HepG2 (cell line): ENCODE results near the gene ABT1. TPM values are rescaled to one million over a fixed set of nuclear protein-coding genes. Genes with fewer than 3 reads are reported as not detected.

ENCODE experiments used
- ASH2L ChIP-seq: fragments of 300-600, 200-600 bp; sonication (generic); IDR thresholded peaks from 2 replicates; pipeline ENCODE4 v1.7.0; 2017; ENCODE audit warnings: low read depth, mild to moderate bottlenecking, moderate library complexity, mixed read lengths, low read length; ENCODE audit not compliant: insufficient read length
- CREB1 ChIP-seq, 2 experiments: fragments of 450-650 bp in 1 of 2; IDR thresholded peaks; 2 replicates each; pipeline ENCODE4 v1.6.1; 2016 to 2017; ENCODE audit warnings: control low read depth in 1 of 2, mild to moderate bottlenecking in 1 of 2, missing compliant biosample characterization in 1 of 2, missing genetic modification characterization in 1 of 2
- EHMT2 ChIP-seq: fragments of 200-600 bp; sonication (generic); IDR thresholded peaks from 2 replicates; pipeline ENCODE4 v1.7.0; 2017; ENCODE audit warnings: antibody characterized with exemption, low read depth, low read length, borderline replicate concordance
- ELF3 ChIP-seq: IDR thresholded peaks from 2 replicates; pipeline ENCODE4 v1.6.1; 2016; ENCODE audit warnings: missing genetic modification reagents, missing compliant biosample characterization
- ERF ChIP-seq: IDR thresholded peaks from 2 replicates; pipeline ENCODE4 v1.6.1; 2018; ENCODE audit warnings: missing biosample characterization, missing genetic modification reagents
- FOXP1 ChIP-seq, 2 experiments: fragments of 450-650 bp in 1 of 2; IDR thresholded peaks; 2 replicates each; pipeline ENCODE4 v1.6.1; 2017 to 2018; ENCODE audit warnings: antibody characterized with exemption in 1 of 2
- GPBP1L1 ChIP-seq: sonication (generic); formaldehyde crosslinking; IDR thresholded peaks from 2 replicates; pipeline ENCODE4 v1.5.0; 2020; ENCODE audit warnings: mild to moderate bottlenecking, missing genetic modification reagents
- LBX2 ChIP-seq: sonication (generic); formaldehyde crosslinking; IDR thresholded peaks from 2 replicates; pipeline ENCODE4 v1.5.0; 2020; ENCODE audit warnings: missing genetic modification reagents, mild to moderate bottlenecking, borderline replicate concordance
- NONO ChIP-seq, 2 experiments: fragments of 450-650 bp in 1 of 2; sonication (generic) in 1 of 2; formaldehyde crosslinking in 1 of 2; IDR thresholded peaks in 1 of 2; conservative IDR thresholded peaks in 1 of 2; 2 replicates each; pipeline versions ENCODE4 v1.6.1 to v1.8.0; 2017 to 2022; ENCODE audit warnings: mild to moderate bottlenecking in 1 of 2, missing genetic modification reagents in 1 of 2, moderate library complexity in 1 of 2
- ZKSCAN8 ChIP-seq: IDR thresholded peaks from 2 replicates; pipeline ENCODE4 v1.6.1; 2016; ENCODE audit warnings: borderline replicate concordance, missing genetic modification reagents, missing compliant biosample characterization
- ZNF33A ChIP-seq: sonication (generic); formaldehyde crosslinking; IDR thresholded peaks from 2 replicates; pipeline ENCODE4 v1.5.1; 2020; ENCODE audit warnings: missing genetic modification reagents, mild to moderate bottlenecking, moderate library complexity, borderline replicate concordance
- ZNF468 ChIP-seq: sonication (generic); formaldehyde crosslinking; IDR thresholded peaks from 2 replicates; pipeline ENCODE4 v1.8.0; 2022; ENCODE audit warnings: mild to moderate bottlenecking, moderate library complexity, missing genetic modification reagents
- ZNF574 ChIP-seq: sonication (generic); formaldehyde crosslinking; IDR thresholded peaks from 2 replicates; pipeline ENCODE4 v1.4.0; 2020; ENCODE audit warnings: missing genetic modification reagents
- ZNF614 ChIP-seq: IDR thresholded peaks from 2 replicates; pipeline ENCODE4 v1.6.1; 2018; ENCODE audit warnings: missing biosample characterization, missing genetic modification reagents, inconsistent platforms, borderline replicate concordance
- ZNF619 ChIP-seq: sonication (generic); formaldehyde crosslinking; IDR thresholded peaks from 2 replicates; pipeline ENCODE4 v1.4.0; 2020; ENCODE audit warnings: mild to moderate bottlenecking, missing genetic modification reagents
- polyA plus RNA-seq, 8 experiments: library from polyadenylated mRNA; depleted of rRNA in 3 of 8; stranded (reverse) in 7 of 8; unstranded in 1 of 8; fragments of >200 nt; fragmentation: Illumina TruSeq in 4 of 8; extraction: Trizol in 4 of 8; gene quantifications; 2 replicates each; pipeline versions ENCODE4 v1.2.1 to v1.2.3, GENCODE V29; 2011 to 2016; ENCODE audit warnings: low read depth in 4 of 8, missing spikeins in 1 of 8, mixed read lengths in 1 of 8; ENCODE audit not compliant: insufficient read depth in 1 of 8
- total RNA-seq, 5 experiments: library from RNA; depleted of rRNA; stranded (reverse); fragments of >200 nt; fragmentation: Illumina TruSeq; extraction: Trizol; gene quantifications; 2 replicates each; pipeline ENCODE4 v1.2.3, GENCODE V29; 2016; ENCODE audit warnings: low read depth in 1 of 5
- TF ChIP-seq, protein P1 (sequence below): sonication (generic); formaldehyde crosslinking; IDR thresholded peaks from 2 replicates; pipeline ENCODE4 v1.4.0; 2020; ENCODE audit warnings: missing genetic modification reagents
- TF ChIP-seq, protein P2 (sequence below): sonication (generic); formaldehyde crosslinking; IDR thresholded peaks from 2 replicates; pipeline ENCODE4 v1.4.0; 2020; ENCODE audit warnings: missing genetic modification reagents

The ABT1 gene
- total and polyA plus RNA-seq, 2 of the 13 experiments (the other 11 are each of a cell fraction or from before 2014, with no cell fraction given), result 38.4 TPM

- TF ChIP-seq NONO (IDR thresholded peaks at IDR 0.05) (no peak), NONO (CRISPR knock-in tag; conservative IDR thresholded peaks at IDR 0.05) (peak; percentile 82), ELF3 (CRISPR knock-in tag) (peak; percentile 95), ZNF33A (CRISPR knock-in tag) (peak; percentile 67; the same call in 1 of the 2 replicates), ZNF574 (peak; percentile 44; the same call in 1 of the 2 replicates), ZKSCAN8 (CRISPR knock-in tag) (peak; percentile 95), FOXP1 (IDR thresholded peaks at IDR 0.05) (peak; percentile 10; the same call in 1 of the 2 replicates), FOXP1 (CRISPR knock-in tag; IDR thresholded peaks at IDR 0.05) (peak; percentile 53), ERF (CRISPR knock-in tag) (peak; percentile 96), ASH2L (peak; percentile 76), ZNF619 (CRISPR knock-in tag) (0 out of 2 replicates have a peak, but pooled peaks have one; percentile 47), CREB1 (IDR thresholded peaks at IDR 0.05) (peak; percentile 75), CREB1 (CRISPR knock-in tag; IDR thresholded peaks at IDR 0.05) (peak; percentile 86), ZNF614 (CRISPR knock-in tag) (peak; percentile 98), GPBP1L1 (no peak), EHMT2 (peak; percentile 69; the same call in 1 of the 2 replicates), LBX2 (no peak), ZNF468 (no peak)
- TF ChIP-seq, protein P1, sequence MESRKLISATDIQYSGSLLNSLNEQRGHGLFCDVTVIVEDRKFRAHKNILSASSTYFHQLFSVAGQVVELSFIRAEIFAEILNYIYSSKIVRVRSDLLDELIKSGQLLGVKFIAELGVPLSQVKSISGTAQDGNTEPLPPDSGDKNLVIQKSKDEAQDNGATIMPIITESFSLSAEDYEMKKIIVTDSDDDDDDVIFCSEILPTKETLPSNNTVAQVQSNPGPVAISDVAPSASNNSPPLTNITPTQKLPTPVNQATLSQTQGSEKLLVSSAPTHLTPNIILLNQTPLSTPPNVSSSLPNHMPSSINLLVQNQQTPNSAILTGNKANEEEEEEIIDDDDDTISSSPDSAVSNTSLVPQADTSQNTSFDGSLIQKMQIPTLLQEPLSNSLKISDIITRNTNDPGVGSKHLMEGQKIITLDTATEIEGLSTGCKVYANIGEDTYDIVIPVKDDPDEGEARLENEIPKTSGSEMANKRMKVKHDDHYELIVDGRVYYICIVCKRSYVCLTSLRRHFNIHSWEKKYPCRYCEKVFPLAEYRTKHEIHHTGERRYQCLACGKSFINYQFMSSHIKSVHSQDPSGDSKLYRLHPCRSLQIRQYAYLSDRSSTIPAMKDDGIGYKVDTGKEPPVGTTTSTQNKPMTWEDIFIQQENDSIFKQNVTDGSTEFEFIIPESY (CRISPR knock-in tag), result 0 out of 2 replicates have a peak, but pooled peaks have one; percentile 27
- TF ChIP-seq, protein P2, sequence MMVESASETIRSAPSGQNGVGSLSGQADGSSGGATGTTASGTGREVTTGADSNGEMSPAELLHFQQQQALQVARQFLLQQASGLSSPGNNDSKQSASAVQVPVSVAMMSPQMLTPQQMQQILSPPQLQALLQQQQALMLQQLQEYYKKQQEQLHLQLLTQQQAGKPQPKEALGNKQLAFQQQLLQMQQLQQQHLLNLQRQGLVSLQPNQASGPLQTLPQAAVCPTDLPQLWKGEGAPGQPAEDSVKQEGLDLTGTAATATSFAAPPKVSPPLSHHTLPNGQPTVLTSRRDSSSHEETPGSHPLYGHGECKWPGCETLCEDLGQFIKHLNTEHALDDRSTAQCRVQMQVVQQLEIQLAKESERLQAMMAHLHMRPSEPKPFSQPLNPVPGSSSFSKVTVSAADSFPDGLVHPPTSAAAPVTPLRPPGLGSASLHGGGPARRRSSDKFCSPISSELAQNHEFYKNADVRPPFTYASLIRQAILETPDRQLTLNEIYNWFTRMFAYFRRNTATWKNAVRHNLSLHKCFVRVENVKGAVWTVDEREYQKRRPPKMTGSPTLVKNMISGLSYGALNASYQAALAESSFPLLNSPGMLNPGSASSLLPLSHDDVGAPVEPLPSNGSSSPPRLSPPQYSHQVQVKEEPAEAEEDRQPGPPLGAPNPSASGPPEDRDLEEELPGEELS (CRISPR knock-in tag), result peak; percentile 66
These were observed 25.0 kb upstream of the ABT1 start (continued) for GRCh38 chr6:26571592-26572296.
